Sigmoid colon (tissue), 7 donors: ENCODE results near the gene SYT7. TPM values are rescaled to one million over a fixed set of nuclear protein-coding genes. Genes with fewer than 3 reads are reported as not detected.

ENCODE experiments used
- DNase-seq: peaks from one replicate; pipeline ENCODE4 v3.0.0-alpha.2; 2019
- H3K27ac ChIP-seq, 4 donors: fragments of 200-600 bp; sonication (generic); one replicate each; pipeline ENCODE4 v1.5.1; 2016 to 2019; ENCODE audit warnings: mild to moderate bottlenecking in 1 of 4
- H3K27me3 ChIP-seq, 3 donors: fragments of 200-600 bp; sonication (generic); one replicate each; pipeline ENCODE4 v1.5.1; 2019; ENCODE audit warnings: mild to moderate bottlenecking in 1 of 3
- H3K36me3 ChIP-seq, 4 donors: fragments of 200-600 bp; sonication (generic); one replicate each; pipeline ENCODE4 v1.5.1; 2016 to 2019
- H3K4me1 ChIP-seq, 4 donors: fragments of 200-600 bp; sonication (generic); one replicate each; pipeline ENCODE4 v1.5.1; 2017 to 2019
- H3K4me3 ChIP-seq, 4 donors: fragments of 200-600 bp; sonication (generic); one replicate each; pipeline ENCODE4 v1.5.1; 2017 to 2019; ENCODE audit warnings: mild to moderate bottlenecking in 2 of 4, moderate library complexity in 1 of 4
- H3K9me3 ChIP-seq, 4 donors: fragments of 200-600 bp in 3 of 4; sonication (generic) in 3 of 4; one replicate each; pipeline versions ENCODE4 v1.5.1 to v1.6.1; 2013 to 2019
- EP300 ChIP-seq, 4 donors: sonication (generic); formaldehyde crosslinking; IDR thresholded peaks; one replicate each; pipeline ENCODE4 v1.6.1; 2017; ENCODE audit warnings: antibody characterized with exemption in 4 of 4
- POLR2A ChIP-seq, 2 donors: fragments of 450-650 bp; IDR thresholded peaks; one replicate each; pipeline ENCODE4 v1.6.1; 2016; ENCODE audit warnings: antibody characterized with exemption in 2 of 2, mild to moderate bottlenecking in 2 of 2, moderate library complexity in 2 of 2
- POLR2AphosphoS5 ChIP-seq, 4 donors: sonication (generic); formaldehyde crosslinking; IDR thresholded peaks; one replicate each; pipeline ENCODE4 v1.6.1; 2017; ENCODE audit warnings: antibody characterized with exemption in 4 of 4
- WGBS, 2 donors: extraction: QIAGEN DNeasy Blood & Tissue Kit; methylation state at CpG; one replicate each; pipeline ENCODE4 v1.1.7; 2013; 5-methylcytosine and 5-hydroxymethylcytosine counted together
- intact Hi-C: fragments of 100-400 bp; cut with DNase I; formaldehyde crosslinking; loops from one replicate; pipeline ENCODE4 v1.15.1; 2023
- polyA plus RNA-seq, 3 donors: library from polyadenylated mRNA; stranded (reverse); fragments of 200-250 nt; gene quantifications; one replicate each; pipeline ENCODE4 v1.2.3, GENCODE V29; 2013
- total RNA-seq, 4 donors: library from RNA; depleted of rRNA; stranded (reverse); fragments of >200 nt; gene quantifications; one replicate each; pipeline ENCODE4 v1.1.0, GENCODE V29; 2016
- TF ChIP-seq, protein P1 (sequence below), 4 experiments: fragments of 450-650 bp in 3 of 4; fragments of 200-600 bp in 1 of 4; IDR thresholded peaks; one replicate each; pipeline ENCODE4 v1.5.1; 2016 to 2019; ENCODE audit warnings: antibody characterized with exemption in 4 of 4, mild to moderate bottlenecking in 3 of 4, moderate library complexity in 2 of 4
- donor health status: healthy with polysubstance abuse.
- donor health status: Bipolar disorder and iron deficiency.
- donor health status: healthy.

SYT7 gene
- total and polyA plus RNA-seq, 7 donors = 0.66 to 8.4 (median 3.6) TPM

GRCh38 chr11:61598886-61599868 is 18.3 kb upstream of the SYT7 start:
- peak overlapping the region in 3 of 4 donors; percentile 36 to 50 (median 43) for H3K27ac ChIP-seq
- H3K4me3 ChIP-seq = no peak overlapping the region
- 57 to 78% methylated on average over 25 of the region's 25 CpGs for WGBS, 2 donors
- no peaks in the 10 kb centered on the region for H3K36me3 ChIP-seq
- H3K27me3 ChIP-seq = peaks cover 0 to 20% (median 0%) of the 10 kb centered on the region in 3 donors
- H3K9me3 ChIP-seq = no peaks in the 10 kb centered on the region
- DNase-seq = peak; percentile 83
- TF ChIP-seq, protein P1, sequence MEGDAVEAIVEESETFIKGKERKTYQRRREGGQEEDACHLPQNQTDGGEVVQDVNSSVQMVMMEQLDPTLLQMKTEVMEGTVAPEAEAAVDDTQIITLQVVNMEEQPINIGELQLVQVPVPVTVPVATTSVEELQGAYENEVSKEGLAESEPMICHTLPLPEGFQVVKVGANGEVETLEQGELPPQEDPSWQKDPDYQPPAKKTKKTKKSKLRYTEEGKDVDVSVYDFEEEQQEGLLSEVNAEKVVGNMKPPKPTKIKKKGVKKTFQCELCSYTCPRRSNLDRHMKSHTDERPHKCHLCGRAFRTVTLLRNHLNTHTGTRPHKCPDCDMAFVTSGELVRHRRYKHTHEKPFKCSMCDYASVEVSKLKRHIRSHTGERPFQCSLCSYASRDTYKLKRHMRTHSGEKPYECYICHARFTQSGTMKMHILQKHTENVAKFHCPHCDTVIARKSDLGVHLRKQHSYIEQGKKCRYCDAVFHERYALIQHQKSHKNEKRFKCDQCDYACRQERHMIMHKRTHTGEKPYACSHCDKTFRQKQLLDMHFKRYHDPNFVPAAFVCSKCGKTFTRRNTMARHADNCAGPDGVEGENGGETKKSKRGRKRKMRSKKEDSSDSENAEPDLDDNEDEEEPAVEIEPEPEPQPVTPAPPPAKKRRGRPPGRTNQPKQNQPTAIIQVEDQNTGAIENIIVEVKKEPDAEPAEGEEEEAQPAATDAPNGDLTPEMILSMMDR (IDR thresholded peaks at IDR 0.05) = no peak
- TF ChIP-seq EP300 (IDR thresholded peaks at IDR 0.05) = no peak
- no peak for TF ChIP-seq POLR2A (IDR thresholded peaks at IDR 0.05)
- TF ChIP-seq POLR2AphosphoS5 (IDR thresholded peaks at IDR 0.05) = no peak
- peaks cover 0 to 3% (median 0%) of the 10 kb centered on the region in 4 donors for H3K4me1 ChIP-seq
- intact Hi-C loops = no loop called here

- 57 to 71% methylated on average over 3 of the region's 3 CpGs for WGBS, 2 donors
- H3K27ac ChIP-seq = peak overlapping the region in 2 of 4 donors; percentile 36 to 50
- DNase-seq = no peak
- H3K4me3 ChIP-seq = no peak overlapping the region
- no peaks in the 10 kb centered on the region for H3K9me3 ChIP-seq
- TF ChIP-seq, protein P1 (IDR thresholded peaks at IDR 0.05) = no peak
- TF ChIP-seq EP300 (IDR thresholded peaks at IDR 0.05) (no peak), POLR2A (IDR thresholded peaks at IDR 0.05) (no peak), POLR2AphosphoS5 (IDR thresholded peaks at IDR 0.05) (no peak)
- H3K4me1 ChIP-seq = peaks cover 0 to 3% (median 0%) of the 10 kb centered on the region in 4 donors
- no peaks in the 10 kb centered on the region for H3K36me3 ChIP-seq
- peaks cover 0 to 12% (median 0%) of the 10 kb centered on the region in 3 donors for H3K27me3 ChIP-seq
- intact Hi-C loops = no loop called here
These were observed 17.5 kb upstream of the SYT7 start for GRCh38 chr11:61598374-61598773.

DNA sequence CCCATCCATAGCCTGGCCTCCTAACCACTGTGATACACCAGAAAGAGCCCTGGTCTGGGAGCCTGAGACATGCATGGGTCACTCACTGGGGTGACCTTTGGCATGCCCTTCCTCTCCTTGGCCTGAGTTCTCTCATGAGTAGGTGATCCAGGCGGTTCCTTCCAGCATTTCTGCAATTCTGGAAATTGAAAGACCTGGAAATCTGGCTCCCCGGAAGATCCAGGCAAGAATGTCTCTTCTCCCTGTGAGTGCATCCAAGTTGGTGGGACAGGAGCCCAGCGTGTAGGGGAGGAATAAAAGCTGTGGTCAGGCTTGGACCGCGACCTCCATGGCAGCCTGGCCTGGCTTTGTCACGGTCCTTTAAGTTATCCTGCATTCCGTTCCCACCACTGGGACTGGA is 16.1 kb upstream of the SYT7 start:
- H3K9me3 ChIP-seq = no peaks in the 10 kb centered on the region
- no peak overlapping the region for H3K27ac ChIP-seq
- no peak for TF ChIP-seq POLR2A (IDR thresholded peaks at IDR 0.05)
- no peak for TF ChIP-seq POLR2AphosphoS5 (IDR thresholded peaks at IDR 0.05)
- TF ChIP-seq, protein P1 (IDR thresholded peaks at IDR 0.05) = no peak
- no peak for TF ChIP-seq EP300 (IDR thresholded peaks at IDR 0.05)
- no peak for DNase-seq
- H3K27me3 ChIP-seq = peaks cover 0 to 15% (median 0%) of the 10 kb centered on the region in 3 donors
- H3K36me3 ChIP-seq = no peaks in the 10 kb centered on the region
- H3K4me3 ChIP-seq = no peak overlapping the region
- no peaks in the 10 kb centered on the region for H3K4me1 ChIP-seq
- 89 to 90% methylated on average over 7 of the region's 7 CpGs for WGBS, 2 donors
- intact Hi-C loops = no loop called here

DNA sequence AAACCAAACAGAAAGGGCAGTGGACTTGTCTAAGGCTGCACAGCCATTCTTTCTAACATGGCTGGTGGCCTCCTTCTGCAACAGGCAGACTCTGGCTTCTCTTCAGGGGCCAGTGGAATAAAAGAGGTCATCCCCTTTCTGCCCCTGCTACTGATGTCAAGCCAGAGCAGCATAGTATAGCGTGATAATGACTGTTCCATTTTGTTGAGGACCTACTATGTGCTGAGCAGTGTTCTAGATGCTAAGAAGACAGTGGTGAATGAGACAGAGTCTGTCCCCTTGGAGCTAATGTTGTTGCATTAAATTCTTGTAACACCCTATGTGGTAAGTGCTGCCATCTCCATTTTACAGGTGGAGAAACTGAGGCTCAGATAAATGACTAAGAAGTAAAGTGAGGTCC is 15.7 kb upstream of the SYT7 start:
- H3K9me3 ChIP-seq = no peaks in the 10 kb centered on the region
- peaks cover 0 to 15% (median 0%) of the 10 kb centered on the region in 3 donors for H3K27me3 ChIP-seq
- intact Hi-C loops = no loop called here
- H3K4me1 ChIP-seq = no peaks in the 10 kb centered on the region
- H3K27ac ChIP-seq = peak overlapping the region in 1 of 4 donors; percentile 32
- no peak overlapping the region for H3K4me3 ChIP-seq
- H3K36me3 ChIP-seq = no peaks in the 10 kb centered on the region
- WGBS, 2 donors = 83 to 89% methylated on average over 1 of the region's 1 CpG
- no peak for DNase-seq
- TF ChIP-seq POLR2AphosphoS5 (IDR thresholded peaks at IDR 0.05) (no peak), EP300 (IDR thresholded peaks at IDR 0.05) (no peak), POLR2A (IDR thresholded peaks at IDR 0.05) (no peak)
- TF ChIP-seq, protein P1 (IDR thresholded peaks at IDR 0.05) = no peak
